Peyer's patch (tissue), 4 donors: Measurements from ENCODE around the gene TRIM25.

Experiments
- POLR2A ChIP-seq, 2 donors: fragments of 450-650 bp; IDR thresholded peaks; one replicate each; pipeline ENCODE4 v1.5.1; 2017; ENCODE audit warnings: antibody characterized with exemption in 2 of 2, mild to moderate bottlenecking in 2 of 2, moderate library complexity in 2 of 2
- TF ChIP-seq, protein P1 (sequence below), 6 experiments: fragments of 450-650 bp in 4 of 6; fragments of 200-600 bp in 2 of 6; sonication (generic) in 1 of 6; IDR thresholded peaks; one replicate each; pipeline ENCODE4 v1.5.1; 2017 to 2019; ENCODE audit warnings: antibody characterized with exemption in 6 of 6, mild to moderate bottlenecking in 3 of 6, moderate library complexity in 1 of 6

DNA sequence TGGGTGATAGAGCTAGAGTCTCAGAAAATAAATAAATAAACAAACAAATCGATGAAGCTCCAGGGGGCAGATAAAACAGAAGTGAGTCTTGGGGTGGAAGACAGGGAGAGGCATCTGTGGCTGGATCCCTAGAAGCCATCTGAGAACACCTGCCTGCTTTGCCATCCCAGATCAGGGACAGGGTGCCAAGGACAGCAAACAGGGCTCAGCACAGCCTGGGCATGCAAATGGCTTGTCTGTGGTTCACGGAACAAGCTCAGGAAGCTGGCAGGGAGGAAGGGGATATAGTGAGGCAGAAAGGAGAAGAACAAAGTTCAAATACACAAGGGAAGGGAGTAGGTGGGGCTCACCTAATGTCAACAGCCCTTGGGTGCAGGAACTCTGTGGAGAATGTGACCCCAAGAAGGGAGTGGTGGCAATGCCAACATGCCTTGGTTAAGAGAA lies 27.5 kb downstream of the TRIM25 start:
- peak in 1 of 2 donors; percentile 18 for TF ChIP-seq POLR2A (IDR thresholded peaks at IDR 0.05)
- TF ChIP-seq, protein P1, sequence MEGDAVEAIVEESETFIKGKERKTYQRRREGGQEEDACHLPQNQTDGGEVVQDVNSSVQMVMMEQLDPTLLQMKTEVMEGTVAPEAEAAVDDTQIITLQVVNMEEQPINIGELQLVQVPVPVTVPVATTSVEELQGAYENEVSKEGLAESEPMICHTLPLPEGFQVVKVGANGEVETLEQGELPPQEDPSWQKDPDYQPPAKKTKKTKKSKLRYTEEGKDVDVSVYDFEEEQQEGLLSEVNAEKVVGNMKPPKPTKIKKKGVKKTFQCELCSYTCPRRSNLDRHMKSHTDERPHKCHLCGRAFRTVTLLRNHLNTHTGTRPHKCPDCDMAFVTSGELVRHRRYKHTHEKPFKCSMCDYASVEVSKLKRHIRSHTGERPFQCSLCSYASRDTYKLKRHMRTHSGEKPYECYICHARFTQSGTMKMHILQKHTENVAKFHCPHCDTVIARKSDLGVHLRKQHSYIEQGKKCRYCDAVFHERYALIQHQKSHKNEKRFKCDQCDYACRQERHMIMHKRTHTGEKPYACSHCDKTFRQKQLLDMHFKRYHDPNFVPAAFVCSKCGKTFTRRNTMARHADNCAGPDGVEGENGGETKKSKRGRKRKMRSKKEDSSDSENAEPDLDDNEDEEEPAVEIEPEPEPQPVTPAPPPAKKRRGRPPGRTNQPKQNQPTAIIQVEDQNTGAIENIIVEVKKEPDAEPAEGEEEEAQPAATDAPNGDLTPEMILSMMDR (IDR thresholded peaks at IDR 0.05) = no peak
